Measurements from ENCODE around the gene PPCDC. TPM values are rescaled to one million over a fixed set of nuclear protein-coding genes. Genes with fewer than 3 reads are reported as not detected.

PPCDC gene
- polyA plus RNA-seq, 1 experiment = 5.5 TPM

DNA sequence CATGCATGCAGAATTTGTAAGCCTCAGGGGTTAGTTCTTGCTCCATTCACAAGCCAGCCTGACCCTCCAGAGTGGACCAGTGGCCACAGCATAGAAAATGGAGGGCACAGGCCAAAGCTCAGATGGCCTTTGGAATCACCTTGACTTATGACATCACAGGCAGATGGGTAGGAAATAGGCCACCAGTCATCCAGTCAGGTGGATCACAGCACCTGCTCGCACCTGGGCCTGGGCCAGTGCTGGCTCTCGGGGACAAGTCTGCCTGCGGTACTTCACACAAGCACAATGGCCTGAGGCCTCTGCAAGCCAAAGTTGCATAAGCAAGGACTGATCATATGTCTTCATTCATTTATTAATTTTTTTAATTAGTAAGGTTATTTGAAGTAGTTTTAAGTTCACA, 39.3 kb downstream of the PPCDC start:
- Histone ChIP-seq H3K4me3 (ENCODE audit: low read depth, low read length) (no peak overlapping the region), H3K27me3 (ENCODE audit: control insufficient read depth, insufficient read depth, low read length) (peaks cover 2% of the 10 kb centered on the region), H3K9me3 (ENCODE audit: control insufficient read depth, insufficient read depth, low read length) (peaks cover 7% of the 10 kb centered on the region), H3K27ac (ENCODE audit: low read depth, low read length) (no peak overlapping the region)
- CTCF ChIA-PET = no interaction called here
- no peak for DNase-seq (ENCODE audit: low read depth, low spot score)
- POLR2A ChIA-PET = no interaction called here
- TF ChIP-seq, protein P1, sequence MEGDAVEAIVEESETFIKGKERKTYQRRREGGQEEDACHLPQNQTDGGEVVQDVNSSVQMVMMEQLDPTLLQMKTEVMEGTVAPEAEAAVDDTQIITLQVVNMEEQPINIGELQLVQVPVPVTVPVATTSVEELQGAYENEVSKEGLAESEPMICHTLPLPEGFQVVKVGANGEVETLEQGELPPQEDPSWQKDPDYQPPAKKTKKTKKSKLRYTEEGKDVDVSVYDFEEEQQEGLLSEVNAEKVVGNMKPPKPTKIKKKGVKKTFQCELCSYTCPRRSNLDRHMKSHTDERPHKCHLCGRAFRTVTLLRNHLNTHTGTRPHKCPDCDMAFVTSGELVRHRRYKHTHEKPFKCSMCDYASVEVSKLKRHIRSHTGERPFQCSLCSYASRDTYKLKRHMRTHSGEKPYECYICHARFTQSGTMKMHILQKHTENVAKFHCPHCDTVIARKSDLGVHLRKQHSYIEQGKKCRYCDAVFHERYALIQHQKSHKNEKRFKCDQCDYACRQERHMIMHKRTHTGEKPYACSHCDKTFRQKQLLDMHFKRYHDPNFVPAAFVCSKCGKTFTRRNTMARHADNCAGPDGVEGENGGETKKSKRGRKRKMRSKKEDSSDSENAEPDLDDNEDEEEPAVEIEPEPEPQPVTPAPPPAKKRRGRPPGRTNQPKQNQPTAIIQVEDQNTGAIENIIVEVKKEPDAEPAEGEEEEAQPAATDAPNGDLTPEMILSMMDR (IDR thresholded peaks at IDR 0.05; ENCODE audit: low read depth, low read length) = no peak

DNA sequence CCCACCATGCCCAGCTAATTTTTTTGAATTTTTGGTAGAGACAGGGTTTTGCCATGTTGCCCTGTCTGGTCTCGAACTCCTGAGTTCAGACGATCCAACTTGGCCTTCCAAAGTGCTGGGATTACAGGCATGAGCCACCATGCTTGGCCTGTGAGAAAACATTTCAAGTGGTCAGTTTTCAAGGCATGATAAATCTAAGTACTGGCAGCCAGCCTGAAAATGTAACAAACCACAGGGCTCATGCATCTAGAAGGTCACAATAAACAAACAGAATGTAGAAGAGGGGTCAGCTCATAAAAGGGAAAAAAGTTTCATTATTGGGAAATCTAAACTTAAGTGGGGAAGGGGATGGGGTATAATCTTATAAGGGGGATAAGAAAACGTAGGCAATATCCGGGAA, 39.9 kb downstream of the PPCDC start:
- CTCF ChIA-PET = interaction anchor here (0.6 kb wide), 1 partner anchor 138 kb away, joined by 3 read pairs; the partner anchor contains the start of gene C15orf39
- TF ChIP-seq, protein P1 (IDR thresholded peaks at IDR 0.05; ENCODE audit: low read depth, low read length) = no peak
- no peak for DNase-seq (ENCODE audit: low read depth, low spot score)
- Histone ChIP-seq H3K4me3 (ENCODE audit: low read depth, low read length) (no peak overlapping the region), H3K9me3 (ENCODE audit: control insufficient read depth, insufficient read depth, low read length) (peaks cover 7% of the 10 kb centered on the region), H3K27me3 (ENCODE audit: control insufficient read depth, insufficient read depth, low read length) (peaks cover 2% of the 10 kb centered on the region), H3K27ac (ENCODE audit: low read depth, low read length) (no peak overlapping the region)
- POLR2A ChIA-PET = no interaction called here

DNA sequence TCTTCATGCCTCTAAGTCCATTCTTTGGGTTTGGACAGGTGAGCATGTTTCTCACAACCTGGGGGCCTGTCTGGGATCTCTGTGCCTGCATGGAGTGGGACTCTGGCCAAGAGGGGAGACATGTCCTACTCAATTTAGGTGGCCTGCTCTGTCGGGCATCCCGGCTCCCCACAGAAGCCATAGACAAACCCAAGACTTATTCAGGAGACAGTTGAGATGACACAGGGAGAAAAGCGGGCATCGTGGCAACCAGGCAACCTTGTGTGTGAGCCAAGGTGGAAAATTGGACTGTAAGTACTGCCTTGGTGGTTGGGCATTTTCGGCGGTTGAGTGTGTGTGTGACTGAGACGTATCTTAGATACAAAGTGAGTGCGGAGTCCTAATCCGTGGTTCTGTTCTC, 40.5 kb downstream of the PPCDC start:
- ChIA-PET POLR2A (no interaction called here), CTCF (no interaction called here)
- no peak for DNase-seq (ENCODE audit: low read depth, low spot score)
- H3K27ac ChIP-seq (ENCODE audit: low read depth, low read length) = no peak overlapping the region
- H3K4me3 ChIP-seq (ENCODE audit: low read depth, low read length) = no peak overlapping the region
- TF ChIP-seq, protein P1 (IDR thresholded peaks at IDR 0.05; ENCODE audit: low read depth, low read length) = no peak
- H3K27me3 ChIP-seq (ENCODE audit: control insufficient read depth, insufficient read depth, low read length) = peaks cover 2% of the 10 kb centered on the region
- H3K9me3 ChIP-seq (ENCODE audit: control insufficient read depth, insufficient read depth, low read length) = peaks cover 7% of the 10 kb centered on the region

DNA sequence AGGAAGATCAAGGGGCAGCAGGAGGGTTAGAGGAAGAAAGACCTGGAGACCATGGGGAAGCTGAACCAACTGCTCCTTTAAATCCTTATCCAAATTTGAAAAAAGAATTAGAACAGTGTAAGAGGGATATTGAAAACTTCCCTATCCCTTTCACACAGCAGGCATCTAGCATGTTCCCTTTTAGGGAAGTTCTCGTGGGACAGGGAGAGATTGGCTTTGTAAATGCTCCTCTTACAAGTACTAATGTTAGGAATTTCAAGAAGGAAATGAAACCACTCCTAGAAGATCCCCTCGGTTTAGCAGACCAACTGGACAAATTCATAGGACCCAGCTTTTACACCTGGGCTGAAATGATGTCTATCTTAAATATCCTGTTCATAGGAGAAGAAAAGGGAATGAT, 41.5 kb downstream of the PPCDC start:
- Histone ChIP-seq H3K27me3 (ENCODE audit: control insufficient read depth, insufficient read depth, low read length) (peaks cover 4% of the 10 kb centered on the region), H3K27ac (ENCODE audit: low read depth, low read length) (no peak overlapping the region), H3K4me3 (ENCODE audit: low read depth, low read length) (no peak overlapping the region), H3K9me3 (ENCODE audit: control insufficient read depth, insufficient read depth, low read length) (peaks cover 7% of the 10 kb centered on the region)
- ChIA-PET POLR2A (no interaction called here), CTCF (no interaction called here)
- TF ChIP-seq, protein P1 (IDR thresholded peaks at IDR 0.05; ENCODE audit: low read depth, low read length) = no peak
- no peak for DNase-seq (ENCODE audit: low read depth, low spot score)

DNA sequence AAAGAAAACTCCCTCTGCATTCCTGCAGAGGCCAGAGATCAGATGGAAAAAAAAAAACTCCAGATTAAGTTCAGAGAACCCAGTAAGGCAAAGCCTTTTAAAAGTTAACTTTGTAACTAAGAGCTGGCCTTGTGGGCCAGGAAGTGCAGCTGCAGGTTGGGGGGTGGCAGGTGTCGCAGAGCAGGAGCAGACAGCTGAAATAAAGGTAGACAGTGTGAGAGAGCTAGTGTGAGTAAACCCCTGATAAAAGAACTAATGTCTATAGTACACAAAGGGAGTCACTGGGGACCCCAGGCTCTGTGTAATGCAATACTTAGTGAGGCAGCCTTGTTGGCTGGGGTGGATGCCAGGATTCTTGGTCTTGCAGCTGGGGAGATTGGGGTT, 42.1 kb downstream of the PPCDC start:
- DNase-seq (ENCODE audit: low read depth, low spot score) = no peak
- TF ChIP-seq, protein P1 (IDR thresholded peaks at IDR 0.05; ENCODE audit: low read depth, low read length) = no peak

More for the DNA sequence above, 42.1 kb downstream of the PPCDC start:
- no peak overlapping the region for H3K27ac ChIP-seq (ENCODE audit: low read depth, low read length)
- H3K27me3 ChIP-seq (ENCODE audit: control insufficient read depth, insufficient read depth, low read length) = peaks cover 4% of the 10 kb centered on the region
- ChIA-PET POLR2A (no interaction called here), CTCF (no interaction called here)
- H3K9me3 ChIP-seq (ENCODE audit: control insufficient read depth, insufficient read depth, low read length) = peaks cover 7% of the 10 kb centered on the region
- H3K4me3 ChIP-seq (ENCODE audit: low read depth, low read length) = no peak overlapping the region

Measured in AG04450 (cell line).